Body of pancreas (tissue), 4 donors: ENCODE results near the gene GATB.

Experiments
- POLR2A ChIP-seq, 3 donors: fragments of 450-650 bp; IDR thresholded peaks; one replicate each; pipeline ENCODE4 v1.6.1; 2016; ENCODE audit warnings: antibody characterized with exemption in 3 of 3, mild to moderate bottlenecking in 2 of 3
- TF ChIP-seq, protein P1 (sequence below), 7 experiments: fragments of 450-650 bp in 4 of 7; fragments of 200-600 bp in 3 of 7; sonication (generic) in 3 of 7; IDR thresholded peaks; one replicate each; pipeline ENCODE4 v1.5.1; 2016 to 2019; ENCODE audit warnings: antibody characterized with exemption in 7 of 7

DNA sequence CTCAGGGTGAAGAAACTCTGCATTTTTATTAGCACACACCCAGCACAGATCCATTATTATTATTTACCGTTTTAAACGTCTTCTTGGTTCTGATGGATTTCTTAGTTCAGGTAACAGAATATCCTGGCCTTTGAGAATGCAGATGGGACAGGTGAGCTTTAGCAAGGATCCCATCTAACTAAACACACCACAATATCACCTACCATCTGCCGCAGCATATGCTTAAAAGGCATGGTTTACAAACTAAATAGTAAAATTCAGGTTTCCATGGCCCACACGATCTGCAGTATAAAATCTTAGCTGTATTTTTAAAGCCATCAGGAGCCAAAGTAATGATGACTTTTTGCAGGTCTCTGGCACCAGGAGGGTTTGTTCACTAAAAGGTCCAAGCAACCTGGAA lies 31.7 kb upstream of the GATB start:
- TF ChIP-seq, protein P1, sequence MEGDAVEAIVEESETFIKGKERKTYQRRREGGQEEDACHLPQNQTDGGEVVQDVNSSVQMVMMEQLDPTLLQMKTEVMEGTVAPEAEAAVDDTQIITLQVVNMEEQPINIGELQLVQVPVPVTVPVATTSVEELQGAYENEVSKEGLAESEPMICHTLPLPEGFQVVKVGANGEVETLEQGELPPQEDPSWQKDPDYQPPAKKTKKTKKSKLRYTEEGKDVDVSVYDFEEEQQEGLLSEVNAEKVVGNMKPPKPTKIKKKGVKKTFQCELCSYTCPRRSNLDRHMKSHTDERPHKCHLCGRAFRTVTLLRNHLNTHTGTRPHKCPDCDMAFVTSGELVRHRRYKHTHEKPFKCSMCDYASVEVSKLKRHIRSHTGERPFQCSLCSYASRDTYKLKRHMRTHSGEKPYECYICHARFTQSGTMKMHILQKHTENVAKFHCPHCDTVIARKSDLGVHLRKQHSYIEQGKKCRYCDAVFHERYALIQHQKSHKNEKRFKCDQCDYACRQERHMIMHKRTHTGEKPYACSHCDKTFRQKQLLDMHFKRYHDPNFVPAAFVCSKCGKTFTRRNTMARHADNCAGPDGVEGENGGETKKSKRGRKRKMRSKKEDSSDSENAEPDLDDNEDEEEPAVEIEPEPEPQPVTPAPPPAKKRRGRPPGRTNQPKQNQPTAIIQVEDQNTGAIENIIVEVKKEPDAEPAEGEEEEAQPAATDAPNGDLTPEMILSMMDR (IDR thresholded peaks at IDR 0.05) = no peak
- no peak for TF ChIP-seq POLR2A (IDR thresholded peaks at IDR 0.05)
